OCI-LY7 (cell line): Measurements from ENCODE around the gene MFAP5. TPM values are rescaled to one million over a fixed set of nuclear protein-coding genes. Genes with fewer than 3 reads are reported as not detected.

Source experiments
- BruUV-seq: library from RNA; stranded (reverse); fragments of 400-500 nt; replicated peaks from 2 replicates; lab custom pipeline; 2021; lab: Mats Ljungman, UMichigan
- CTCF ChIA-PET: fragments of 300-600 bp; sonication (Branson Sonifier 250); formaldehyde crosslinking; loops from one replicate; lab custom pipeline; 2022; ENCODE audit warnings: antibody characterized with exemption; ENCODE audit not compliant: unreplicated experiment; lab: Charles Lee
- POLR2A ChIA-PET: fragments of 300-600 bp; sonication (Branson Sonifier 250); formaldehyde crosslinking; loops from one replicate; lab custom pipeline; 2022; ENCODE audit warnings: antibody characterized with exemption; lab: Charles Lee
- DNase-seq: peaks from one replicate; pipeline ENCODE4 v3.0.0-alpha.2; 2015; ENCODE audit warnings: low spot score
- H2AFZ ChIP-seq: fragments of 200-600 bp; sonication (generic), shearing (Covaris generic); 2 replicates; pipeline ENCODE4 v1.6.1; 2014; ENCODE audit warnings: mild to moderate bottlenecking, antibody characterized with exemption, low read length, moderate library complexity
- H3K27ac ChIP-seq: fragments of 200-600 bp; sonication (generic); 2 replicates; pipeline ENCODE4 v1.5.1; 2014; ENCODE audit warnings: mixed run types, low read depth, mild to moderate bottlenecking, moderate library complexity, low read length, inconsistent platforms; ENCODE audit not compliant: poor library complexity, severe bottlenecking
- H3K36me3 ChIP-seq: fragments of 200-600 bp; sonication (generic); 2 replicates; pipeline ENCODE4 v1.6.1; 2014; ENCODE audit warnings: mild to moderate bottlenecking, antibody characterized with exemption, low read length, moderate library complexity, mixed read lengths; ENCODE audit not compliant: insufficient read depth
- H3K4me1 ChIP-seq: fragments of 200-600 bp; sonication (generic); 2 replicates; pipeline ENCODE4 v1.5.1; 2014; ENCODE audit warnings: mild to moderate bottlenecking, low read length; ENCODE audit not compliant: insufficient read depth, poor library complexity, severe bottlenecking
- H3K4me2 ChIP-seq: fragments of 200-600 bp; sonication (generic); 2 replicates; pipeline ENCODE4 v1.6.1; 2014; ENCODE audit warnings: mild to moderate bottlenecking, low read length
- H3K4me3 ChIP-seq: fragments of 200-600 bp; sonication (generic); 2 replicates; pipeline ENCODE4 v1.5.1; 2014; ENCODE audit warnings: mild to moderate bottlenecking, low read depth, low read length; ENCODE audit not compliant: poor library complexity, severe bottlenecking
- H3K79me2 ChIP-seq: fragments of 200-600 bp; sonication (generic); 2 replicates; pipeline ENCODE4 v1.6.1; 2016; ENCODE audit warnings: low read depth, mild to moderate bottlenecking, low read length, moderate library complexity, mixed read lengths; ENCODE audit not compliant: insufficient read depth
- H3K9me2 ChIP-seq: fragments of 200-600 bp; sonication (generic); 2 replicates; pipeline ENCODE4 v1.6.1; 2016; ENCODE audit warnings: mild to moderate bottlenecking, low read length, mixed read lengths; ENCODE audit not compliant: insufficient read depth
- H3K9me3 ChIP-seq: fragments of 200-600 bp; sonication (generic); 2 replicates; pipeline ENCODE4 v1.6.1; 2014; ENCODE audit warnings: mild to moderate bottlenecking, mixed run types, low read length, mixed read lengths
- H4K20me1 ChIP-seq: fragments of 200-600 bp; sonication (generic); 2 replicates; pipeline ENCODE4 v1.6.1; 2014; ENCODE audit warnings: mild to moderate bottlenecking, antibody characterized with exemption, low read length, moderate library complexity, mixed read lengths; ENCODE audit not compliant: insufficient read depth
- EZH2phosphoT487 ChIP-seq: fragments of 200-600 bp; sonication (generic); IDR thresholded peaks from 2 replicates; pipeline ENCODE4 v1.6.1; 2018; ENCODE audit warnings: low read depth, borderline replicate concordance, mild to moderate bottlenecking, mixed run types, antibody characterized with exemption, low read length, moderate library complexity, mixed read lengths
- intact Hi-C: fragments of 100-400 bp; cut with micrococcal nuclease; formaldehyde crosslinking; loops from one replicate; pipeline ENCODE4 v1.10.0; 2022; ENCODE audit not compliant: unreplicated experiment
- total RNA-seq, 2 experiments: library from RNA; depleted of rRNA in 1 of 2; stranded (reverse); fragments of >200 nt in 1 of 2; shearing (Covaris generic) in 1 of 2; gene quantifications; 2 replicates each; pipeline ENCODE4 v1.2.3, GENCODE V29; 2014 to 2022
- TF ChIP-seq, protein P1 (sequence below): fragments of 200-600 bp; sonication (generic); conservative IDR thresholded peaks from 2 replicates; pipeline ENCODE4 v1.5.1; 2014; ENCODE audit warnings: mild to moderate bottlenecking, antibody characterized with exemption, low read length, moderate library complexity, mixed read lengths

Gene MFAP5
- total RNA-seq, 2 experiments from 2014 or later = not detected

GRCh38 chr12:8697476-8698131 lies 35.0 kb upstream of the MFAP5 start, which contains the start of gene RIMKLB:
RIMKLB (plus strand) TSS chr12:8697991; CDS start chr12:8713867, 15,876 bp downstream.
- BruUV-seq = no TSS peak
- Histone ChIP-seq H4K20me1 (peaks cover 27% of the 10 kb centered on the region), H3K4me1 (peaks cover 73% of the 10 kb centered on the region), H2AFZ (peak within 1 kb of the TSS; percentile 20; the same call in 1 of the 2 replicates), H3K9me2 (no peaks in the 10 kb centered on the region), H3K4me2 (peak within 1 kb of the TSS; percentile 94), H3K79me2 (peaks cover 50% of the 10 kb centered on the region), H3K36me3 (peaks cover 30% of the 10 kb centered on the region), H3K4me3 (peak within 1 kb of the TSS; percentile 86), H3K27ac (peak within 1 kb of the TSS; percentile 100), H3K9me3 (no peaks in the 10 kb centered on the region)
- ChIA-PET CTCF (interaction anchor here (0.5 to 1.0 kb wide), 2 partner anchors 13 to 87 kb away, joined by 3 read pairs; no protein-coding TSS in a partner anchor), POLR2A (interaction anchor here (0.6 to 2.1 kb wide), 9 partner anchors 10 to 440 kb away, joined by 3 to 8 read pairs (median 3); partner anchors contain the start of gene AICDA)
- TF ChIP-seq, protein P1, sequence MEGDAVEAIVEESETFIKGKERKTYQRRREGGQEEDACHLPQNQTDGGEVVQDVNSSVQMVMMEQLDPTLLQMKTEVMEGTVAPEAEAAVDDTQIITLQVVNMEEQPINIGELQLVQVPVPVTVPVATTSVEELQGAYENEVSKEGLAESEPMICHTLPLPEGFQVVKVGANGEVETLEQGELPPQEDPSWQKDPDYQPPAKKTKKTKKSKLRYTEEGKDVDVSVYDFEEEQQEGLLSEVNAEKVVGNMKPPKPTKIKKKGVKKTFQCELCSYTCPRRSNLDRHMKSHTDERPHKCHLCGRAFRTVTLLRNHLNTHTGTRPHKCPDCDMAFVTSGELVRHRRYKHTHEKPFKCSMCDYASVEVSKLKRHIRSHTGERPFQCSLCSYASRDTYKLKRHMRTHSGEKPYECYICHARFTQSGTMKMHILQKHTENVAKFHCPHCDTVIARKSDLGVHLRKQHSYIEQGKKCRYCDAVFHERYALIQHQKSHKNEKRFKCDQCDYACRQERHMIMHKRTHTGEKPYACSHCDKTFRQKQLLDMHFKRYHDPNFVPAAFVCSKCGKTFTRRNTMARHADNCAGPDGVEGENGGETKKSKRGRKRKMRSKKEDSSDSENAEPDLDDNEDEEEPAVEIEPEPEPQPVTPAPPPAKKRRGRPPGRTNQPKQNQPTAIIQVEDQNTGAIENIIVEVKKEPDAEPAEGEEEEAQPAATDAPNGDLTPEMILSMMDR = 0 out of 2 replicates have a peak, but pooled peaks have one; percentile 4
- TF ChIP-seq EZH2phosphoT487 = no peak
- DNase-seq = peak; percentile 89
- intact Hi-C loops = loop anchor here (5.0 to 10.0 kb wide), 3 partner anchors 250 to 1697 kb away; partner anchors contain the start of genes CLECL1, KLRK1 and M6PR

DNA sequence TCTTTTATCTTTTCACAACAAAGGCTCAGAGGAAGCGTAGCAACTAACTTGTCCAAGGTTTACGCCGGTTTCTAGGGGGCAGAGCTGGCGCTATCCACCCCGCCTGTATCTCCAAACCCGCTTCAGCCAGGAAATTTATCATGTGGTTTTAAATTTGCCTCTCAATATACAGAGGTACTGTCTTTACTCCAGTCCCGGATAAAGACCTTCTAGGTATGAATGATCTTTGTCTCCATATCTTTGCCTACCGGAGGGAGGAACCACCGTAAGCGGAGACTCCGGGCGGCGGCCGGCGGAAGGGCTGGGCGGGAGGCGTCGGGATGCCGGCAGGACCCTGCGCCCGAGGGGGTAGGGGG lies 34.5 kb upstream of the MFAP5 start:
- Histone ChIP-seq H3K9me2 (no peaks in the 10 kb centered on the region), H3K9me3 (no peaks in the 10 kb centered on the region), H3K4me2 (peak overlapping the region; percentile 89), H3K27ac (peak overlapping the region; percentile 100), H3K4me1 (peaks cover 74% of the 10 kb centered on the region), H3K79me2 (peaks cover 45% of the 10 kb centered on the region), H4K20me1 (peaks cover 22% of the 10 kb centered on the region), H3K4me3 (peak overlapping the region; percentile 86), H2AFZ (peak overlapping the region; percentile 20; the same call in 1 of the 2 replicates), H3K36me3 (peaks cover 25% of the 10 kb centered on the region)
- ChIA-PET CTCF (interaction anchor here (0.5 to 1.0 kb wide), 2 partner anchors 14 to 86 kb away, joined by 3 read pairs; no protein-coding TSS in a partner anchor), POLR2A (interaction anchor here (0.6 to 2.1 kb wide), 7 partner anchors 10 to 220 kb away, joined by 3 to 8 read pairs (median 3); partner anchors contain the start of gene AICDA)
- peak; percentile 62 for DNase-seq
- intact Hi-C loops = loop anchor here (5.0 to 10.0 kb wide), 3 partner anchors 250 to 1698 kb away; partner anchors contain the start of genes CLECL1, KLRK1 and M6PR
- TF ChIP-seq, protein P1 = 0 out of 2 replicates have a peak, but pooled peaks have one; percentile 32
- no peak for TF ChIP-seq EZH2phosphoT487
- BruUV-seq = no TSS peak
